HG03196 (cell line): ENCODE results near the gene GOLGA8K.
"Not testable (repeated sequence)": the region's sequence is repeated elsewhere in the genome, so short reads cannot be mapped to it uniquely, and the experiment has no call there.

Source experiments
- ATAC-seq: cut with Tn5 transposase; IDR thresholded peaks from one replicate; pipeline ENCODE4 v1.9.1; 2021; ENCODE audit not compliant: unreplicated experiment

Gene GOLGA8K

DNA sequence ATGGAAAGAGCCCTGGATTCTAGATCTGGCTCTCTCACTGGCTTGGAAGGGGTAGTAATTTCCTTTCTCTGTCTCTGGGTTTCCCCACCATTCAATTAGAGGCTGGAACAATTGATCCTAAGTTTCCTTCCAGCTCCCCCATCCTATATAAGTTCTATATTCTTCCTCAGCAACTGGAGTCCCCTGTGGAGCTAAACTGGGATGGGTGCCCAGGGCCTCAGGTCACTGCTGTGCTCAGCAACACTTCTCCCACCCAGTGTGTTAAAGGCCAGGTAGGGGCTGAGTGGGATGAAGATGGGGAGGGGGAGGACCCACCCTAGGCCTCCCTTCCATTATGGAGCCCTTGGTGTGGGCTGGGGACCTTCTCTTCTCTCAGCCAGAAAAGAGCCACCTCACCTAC lies 46.2 kb downstream of the GOLGA8K start:
- not testable (repeated sequence) for ATAC-seq

DNA sequence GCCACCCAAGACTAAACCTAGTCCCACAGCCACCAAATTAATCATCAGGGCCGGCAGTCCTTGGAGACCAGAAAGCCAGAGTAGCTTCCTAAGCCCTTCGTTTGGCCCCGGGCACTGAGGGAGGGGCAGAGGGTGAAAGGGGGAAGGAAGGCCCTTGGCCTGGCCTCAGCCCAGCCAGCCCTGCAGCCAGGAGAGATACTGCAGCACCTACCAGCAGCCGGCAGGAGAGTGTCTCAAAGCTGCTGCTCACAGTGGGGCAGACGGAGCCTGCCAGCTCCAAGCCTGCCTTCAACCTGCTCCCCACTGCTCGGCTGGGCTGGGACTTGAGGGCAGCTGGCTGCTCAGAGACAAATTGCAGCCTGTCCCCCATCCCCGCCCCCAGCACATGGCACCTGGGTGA lies 50.3 kb downstream of the GOLGA8K start:
- not testable (repeated sequence) for ATAC-seq

DNA sequence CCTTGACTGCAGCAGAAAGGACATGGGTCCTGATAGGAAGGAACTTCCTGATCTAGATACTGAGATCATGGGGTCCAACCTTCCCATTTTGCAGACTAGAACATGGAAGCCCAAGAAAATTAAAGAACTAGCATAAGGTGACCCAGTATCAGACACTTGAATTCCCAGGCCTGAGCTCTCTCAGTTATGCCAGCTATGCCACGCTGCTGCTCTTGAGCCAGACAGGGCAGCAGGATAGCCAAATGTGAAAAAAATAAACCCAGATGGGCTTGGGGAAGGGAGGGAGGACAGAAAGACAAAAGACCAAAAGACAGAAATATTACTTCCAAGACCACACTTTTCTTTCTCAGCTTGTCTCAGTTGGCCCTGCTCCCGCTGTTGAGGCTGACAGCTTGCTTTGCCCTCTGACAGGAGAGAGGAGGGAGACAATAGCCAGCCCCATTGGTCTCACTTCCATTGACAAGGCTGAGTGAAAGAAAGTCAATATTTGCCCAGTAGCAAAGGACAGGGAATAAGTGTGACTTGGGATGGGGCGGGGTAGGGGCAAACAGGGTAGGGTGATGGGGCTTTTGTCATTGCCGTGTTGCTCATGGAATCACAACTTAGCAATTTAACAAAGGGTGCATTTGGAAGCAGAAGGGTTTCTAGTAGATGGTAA lies 52.4 kb downstream of the GOLGA8K start:
- not testable (repeated sequence) for ATAC-seq

DNA sequence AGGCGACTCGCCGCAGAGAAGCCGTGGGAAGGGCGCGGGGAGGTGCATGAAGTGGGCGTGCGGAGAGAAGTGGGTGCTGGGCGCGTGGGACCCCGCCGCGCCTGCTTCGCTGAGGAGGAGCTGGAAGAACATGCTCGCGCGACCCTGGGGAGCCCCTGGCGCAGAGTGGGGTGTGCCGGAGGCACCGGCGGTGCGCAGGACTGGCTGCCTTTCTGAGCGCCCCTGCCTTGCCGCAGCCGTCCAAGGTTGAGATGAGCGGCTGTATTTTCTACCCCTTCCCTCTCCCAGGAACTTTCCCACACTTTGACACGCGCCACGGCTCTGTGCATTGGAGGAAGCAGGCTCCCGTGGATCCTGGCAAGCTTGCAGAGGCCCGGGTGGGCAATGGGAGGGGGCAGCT lies 56.1 kb downstream of the GOLGA8K start:
- ATAC-seq, result not testable (repeated sequence)

DNA sequence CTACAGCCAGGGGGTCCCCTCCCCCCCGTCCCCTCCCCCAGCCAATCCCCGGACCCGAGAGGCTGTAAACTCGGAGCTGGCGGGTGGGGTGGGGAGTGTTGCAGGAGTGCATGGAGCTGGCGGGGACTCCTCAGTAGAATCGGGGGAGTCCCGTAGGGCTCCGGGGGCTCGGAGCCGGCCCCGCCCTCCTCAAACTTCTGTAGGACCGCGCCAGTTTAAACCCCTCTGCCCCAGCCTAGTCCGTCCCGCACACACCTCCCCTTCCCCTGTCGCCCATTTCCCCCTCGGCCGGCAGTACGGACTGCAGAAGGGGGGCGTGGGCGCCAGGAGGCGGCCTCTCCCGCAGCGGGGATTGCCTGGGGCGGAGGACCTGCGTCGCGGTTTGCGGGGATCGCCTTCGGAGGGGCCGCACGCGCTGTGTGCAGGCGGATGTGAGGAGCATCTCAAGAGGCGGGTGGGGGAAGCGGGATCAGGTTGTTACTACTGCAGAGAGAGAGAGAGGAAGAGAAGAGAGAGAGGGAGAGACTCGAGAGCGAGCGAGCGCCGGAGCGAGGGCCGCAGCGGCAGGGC lies 57.0 kb downstream of the GOLGA8K start:
- ATAC-seq, result not testable (repeated sequence)

DNA sequence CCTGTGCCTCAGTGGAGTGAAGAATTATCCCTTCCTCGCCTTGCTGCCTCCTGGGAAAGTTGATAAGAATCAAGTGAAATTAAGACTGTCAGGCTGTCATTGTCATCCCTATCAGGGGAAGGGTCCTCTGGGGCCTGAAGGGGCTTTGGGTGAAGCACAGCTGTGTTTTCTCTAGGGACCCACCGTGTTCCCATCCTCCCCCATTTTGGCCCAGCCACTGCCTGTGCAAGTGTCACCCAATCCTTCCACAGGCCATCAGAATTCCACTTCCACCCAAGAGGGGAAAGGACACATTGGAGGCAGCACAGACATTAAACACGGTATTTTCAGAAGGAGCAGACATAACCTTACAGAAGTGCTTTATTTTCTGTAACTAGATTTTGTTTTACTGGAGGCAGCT lies 59.2 kb downstream of the GOLGA8K start:
- not testable (repeated sequence) for ATAC-seq
